Testis (tissue), 3 donors: ENCODE data around the gene RAB7B. TPM values are rescaled to one million over a fixed set of nuclear protein-coding genes. Genes with fewer than 3 reads are reported as not detected.

Experiments
- DNase-seq: peaks from one replicate; pipeline ENCODE4 v3.0.0-alpha.2; 2019
- H3K27ac ChIP-seq, 2 donors: fragments of 200-600 bp; sonication (generic); one replicate each; pipeline ENCODE4 v1.5.1; 2019
- H3K27me3 ChIP-seq: fragments of 200-600 bp; sonication (generic); one replicate; pipeline ENCODE4 v1.5.1; 2019
- H3K36me3 ChIP-seq: fragments of 200-600 bp; sonication (generic); one replicate; pipeline ENCODE4 v1.5.1; 2017; ENCODE audit warnings: low read depth; ENCODE audit errors: missing control alignments
- H3K4me1 ChIP-seq: fragments of 200-600 bp; sonication (generic); one replicate; pipeline ENCODE4 v1.5.1; 2019
- H3K4me3 ChIP-seq, 2 donors: fragments of 200-600 bp; sonication (generic); one replicate each; pipeline ENCODE4 v1.5.1; 2017 to 2019
- H3K9me3 ChIP-seq: fragments of 200-600 bp; sonication (generic); one replicate; pipeline ENCODE4 v1.5.1; 2017
- CTCF ChIP-seq, 3 experiments: fragments of 450-650 bp in 2 of 3; fragments of 200-600 bp in 1 of 3; sonication (generic) in 1 of 3; IDR thresholded peaks; one replicate each; pipeline ENCODE4 v1.5.1; 2016 to 2019; ENCODE audit warnings: antibody characterized with exemption in 3 of 3, mild to moderate bottlenecking in 2 of 3, moderate library complexity in 1 of 3
- POLR2A ChIP-seq: fragments of 450-650 bp; IDR thresholded peaks from one replicate; pipeline ENCODE4 v1.6.1; 2017; ENCODE audit warnings: antibody characterized with exemption, mild to moderate bottlenecking, moderate library complexity
- WGBS, 2 donors: methylation state at CpG; one replicate each; pipeline ENCODE4 v1.1.5; 2018; 5-methylcytosine and 5-hydroxymethylcytosine counted together
- intact Hi-C: fragments of 100-400 bp; cut with DNase I; formaldehyde crosslinking; loops from one replicate; pipeline ENCODE4 v1.15.1; 2023; ENCODE audit warnings: low total_unique reads
- polyA plus RNA-seq: library from polyadenylated mRNA; stranded (reverse); fragments of 350-450 nt; fragmentation: Illumina TruSeq; extraction: RNeasy Lipid Tissue Mini Kit (QIAGEN cat#74804); gene quantifications from one replicate; pipeline ENCODE4 v1.2.3, GENCODE V29; 2014; ENCODE audit warnings: low read depth, low replicate concordance; ENCODE audit not compliant: insufficient read depth
- total RNA-seq, 2 donors: library from RNA; depleted of rRNA; stranded (reverse); fragments of >200 nt; gene quantifications; one replicate each; pipeline ENCODE4 v1.2.3, GENCODE V29; 2016

The RAB7B gene
- total and polyA plus RNA-seq, 3 donors from 2014 or later = 1.7 to 8.4 (median 6.2) TPM

GRCh38 chr1:206025283-206025820, 22.2 kb upstream of the RAB7B start:
- no peaks in the 10 kb centered on the region for H3K9me3 ChIP-seq

GRCh38 chr1:206023695-206024094, 20.5 kb upstream of the RAB7B start, which contains the start of gene CTSE:
Gene CTSE, minus strand, starts transcription at chr1:206023895. Its CDS starts 104 bp downstream, at chr1:206023791.
- Histone ChIP-seq H3K4me3 (no peak within 1 kb of the TSS), H3K27me3 (no peaks in the 10 kb centered on the region), H3K4me1 (no peaks in the 10 kb centered on the region), H3K27ac (no peak within 1 kb of the TSS), H3K36me3 (no peaks in the 10 kb centered on the region), H3K9me3 (no peaks in the 10 kb centered on the region)
- WGBS, 2 donors = 91 to 97% methylated on average over 11 of the region's 11 CpGs
- intact Hi-C loops = no loop called here
- TF ChIP-seq POLR2A (no peak), CTCF (IDR thresholded peaks at IDR 0.05) (no peak)
- DNase-seq = no peak

More at GRCh38 chr1:206025283-206025820, 22.2 kb upstream of the RAB7B start:
- H3K4me3 ChIP-seq = no peak overlapping the region
- no peaks in the 10 kb centered on the region for H3K36me3 ChIP-seq
- TF ChIP-seq POLR2A (no peak), CTCF (IDR thresholded peaks at IDR 0.05) (no peak)
- WGBS, 2 donors = 88 to 97% methylated on average over 3 of the region's 3 CpGs
- intact Hi-C loops = no loop called here
- H3K4me1 ChIP-seq = no peaks in the 10 kb centered on the region
- H3K27ac ChIP-seq = no peak overlapping the region
- H3K27me3 ChIP-seq = no peaks in the 10 kb centered on the region
- DNase-seq = no peak

- no peak overlapping the region for H3K4me3 ChIP-seq
- no peak for DNase-seq
- no peaks in the 10 kb centered on the region for H3K9me3 ChIP-seq
- no peaks in the 10 kb centered on the region for H3K4me1 ChIP-seq
- WGBS, 2 donors = 90 to 100% methylated on average over 4 to 7 of the region's 7 CpGs
- no peak for TF ChIP-seq POLR2A
- no peak for TF ChIP-seq CTCF (IDR thresholded peaks at IDR 0.05)
- intact Hi-C loops = no loop called here
- no peaks in the 10 kb centered on the region for H3K27me3 ChIP-seq
- no peaks in the 10 kb centered on the region for H3K36me3 ChIP-seq
- no peak overlapping the region for H3K27ac ChIP-seq
Measured at GRCh38 chr1:206022766-206023165, 19.6 kb upstream of the RAB7B start.

GRCh38 chr1:206021626-206022365, 18.6 kb upstream of the RAB7B start:
- DNase-seq = no peak
- WGBS, 2 donors = 72 to 81% methylated on average over 4 of the region's 4 CpGs
- Histone ChIP-seq H3K9me3 (no peaks in the 10 kb centered on the region), H3K36me3 (no peaks in the 10 kb centered on the region), H3K27ac (no peak overlapping the region), H3K4me1 (no peaks in the 10 kb centered on the region), H3K4me3 (no peak overlapping the region), H3K27me3 (no peaks in the 10 kb centered on the region)
- TF ChIP-seq CTCF (IDR thresholded peaks at IDR 0.05) = no peak
- no peak for TF ChIP-seq POLR2A
- intact Hi-C loops = no loop called here
